ENCODE results near the gene PTPRN2. TPM values are rescaled to one million over a fixed set of nuclear protein-coding genes. Genes with fewer than 3 reads are reported as not detected.
"Not testable (repeated sequence)": the region's sequence is repeated elsewhere in the genome, so short reads cannot be mapped to it uniquely, and the experiment has no call there.

The PTPRN2 gene
- total RNA-seq, 2 experiments from 2014 or later: 4.7 to 4.8 TPM

GRCh38 chr7:158468181-158468580 lies 119.4 kb downstream of the PTPRN2 start:
- CTCF ChIA-PET: interaction anchor here (0.5 kb wide), 1 partner anchor 691 kb away, joined by 3 read pairs; no protein-coding TSS in a partner anchor

GRCh38 chr7:158467562-158467961 lies 120.1 kb downstream of the PTPRN2 start:
- Mint-ChIP-seq H3K9me3 (peaks cover 7% of the 10 kb centered on the region), H3K36me3 (ENCODE audit: low read depth) (no peaks in the 10 kb centered on the region)
- POLR2A ChIA-PET: no interaction called here

More at GRCh38 chr7:158468181-158468580, 119.4 kb downstream of the PTPRN2 start:
- Mint-ChIP-seq H3K27me3 (no peaks in the 10 kb centered on the region), H3K27ac (no peak overlapping the region), H3K36me3 (ENCODE audit: low read depth) (no peaks in the 10 kb centered on the region), H3K4me3 (no peak overlapping the region), H3K4me1 (no peaks in the 10 kb centered on the region), H3K9me3 (peaks cover 6% of the 10 kb centered on the region)
- DNase-seq: no peak
- POLR2A ChIA-PET: no interaction called here

GRCh38 chr7:158463317-158463716 lies 124.3 kb downstream of the PTPRN2 start:
- ChIA-PET POLR2A (no interaction called here), CTCF (no interaction called here)
- Mint-ChIP-seq H3K9me3 (peaks cover 7% of the 10 kb centered on the region), H3K4me3 (no peak overlapping the region), H3K4me1 (no peaks in the 10 kb centered on the region), H3K27me3 (no peaks in the 10 kb centered on the region), H3K27ac (no peak overlapping the region), H3K36me3 (ENCODE audit: low read depth) (no peaks in the 10 kb centered on the region)
- no peak for DNase-seq

More at GRCh38 chr7:158467562-158467961, 120.1 kb downstream of the PTPRN2 start:
- H3K27me3 Mint-ChIP-seq: no peaks in the 10 kb centered on the region
- no peaks in the 10 kb centered on the region for H3K4me1 Mint-ChIP-seq
- H3K27ac Mint-ChIP-seq: no peak overlapping the region
- H3K4me3 Mint-ChIP-seq: no peak overlapping the region
- CTCF ChIA-PET: no interaction called here
- no peak for DNase-seq

- ChIA-PET CTCF (no interaction called here), POLR2A (no interaction called here)
- Mint-ChIP-seq H3K4me3 (no peak overlapping the region), H3K27me3 (no peaks in the 10 kb centered on the region), H3K27ac (no peak overlapping the region), H3K9me3 (peaks cover 7% of the 10 kb centered on the region), H3K36me3 (ENCODE audit: low read depth) (no peaks in the 10 kb centered on the region), H3K4me1 (no peaks in the 10 kb centered on the region)
- DNase-seq: no peak
These were observed 125.8 kb downstream of the PTPRN2 start for GRCh38 chr7:158461824-158462223.

GRCh38 chr7:158460665-158461064 lies 127.0 kb downstream of the PTPRN2 start:
- POLR2A ChIA-PET: no interaction called here
- CTCF ChIA-PET: no interaction called here
- Mint-ChIP-seq H3K36me3 (ENCODE audit: low read depth) (no peaks in the 10 kb centered on the region), H3K27ac (no peak overlapping the region), H3K4me3 (no peak overlapping the region), H3K4me1 (no peaks in the 10 kb centered on the region), H3K9me3 (peaks cover 11% of the 10 kb centered on the region), H3K27me3 (no peaks in the 10 kb centered on the region)
- DNase-seq: no peak

- Mint-ChIP-seq H3K4me3 (no peak overlapping the region), H3K36me3 (ENCODE audit: low read depth) (no peaks in the 10 kb centered on the region), H3K27me3 (no peaks in the 10 kb centered on the region), H3K27ac (no peak overlapping the region), H3K9me3 (peaks cover 14% of the 10 kb centered on the region), H3K4me1 (no peaks in the 10 kb centered on the region)
- POLR2A ChIA-PET: no interaction called here
- no peak for DNase-seq
- CTCF ChIA-PET: no interaction called here
These were observed 128.8 kb downstream of the PTPRN2 start for GRCh38 chr7:158458716-158459282.

- DNase-seq: no peak
- Mint-ChIP-seq H3K27ac (no peak overlapping the region), H3K4me1 (no peaks in the 10 kb centered on the region), H3K36me3 (ENCODE audit: low read depth) (no peaks in the 10 kb centered on the region), H3K9me3 (peaks cover 10% of the 10 kb centered on the region), H3K27me3 (no peaks in the 10 kb centered on the region), H3K4me3 (no peak overlapping the region)
- POLR2A ChIA-PET: no interaction called here
- CTCF ChIA-PET: no interaction called here
These were observed 129.5 kb downstream of the PTPRN2 start for GRCh38 chr7:158458096-158458495.

GRCh38 chr7:158457586-158457985 lies 130.0 kb downstream of the PTPRN2 start:
- DNase-seq; CTCF ChIA-PET; H3K36me3 Mint-ChIP-seq (ENCODE audit: low read depth); H3K27me3 Mint-ChIP-seq; POLR2A ChIA-PET; H3K9me3 Mint-ChIP-seq; H3K27ac Mint-ChIP-seq; H3K4me3 Mint-ChIP-seq; H3K4me1 Mint-ChIP-seq: not testable (repeated sequence)

- Mint-ChIP-seq H3K4me1 (no peaks in the 10 kb centered on the region), H3K36me3 (ENCODE audit: low read depth) (no peaks in the 10 kb centered on the region), H3K4me3 (no peak overlapping the region), H3K9me3 (peaks cover 10% of the 10 kb centered on the region), H3K27me3 (no peaks in the 10 kb centered on the region), H3K27ac (no peak overlapping the region)
- ChIA-PET CTCF (no interaction called here), POLR2A (no interaction called here)
- no peak for DNase-seq
These were observed 133.0 kb downstream of the PTPRN2 start for GRCh38 chr7:158454631-158455030.

GRCh38 chr7:158453663-158454062 lies 134.0 kb downstream of the PTPRN2 start:
- CTCF ChIA-PET: no interaction called here

GRCh38 chr7:158452331-158452730 lies 135.3 kb downstream of the PTPRN2 start:
- H3K4me3 Mint-ChIP-seq: no peak overlapping the region
- H3K36me3 Mint-ChIP-seq (ENCODE audit: low read depth): no peaks in the 10 kb centered on the region

More at GRCh38 chr7:158453663-158454062, 134.0 kb downstream of the PTPRN2 start:
- peaks cover 10% of the 10 kb centered on the region for H3K9me3 Mint-ChIP-seq
- no peaks in the 10 kb centered on the region for H3K27me3 Mint-ChIP-seq
- POLR2A ChIA-PET: no interaction called here
- no peak overlapping the region for H3K27ac Mint-ChIP-seq
- H3K4me3 Mint-ChIP-seq: no peak overlapping the region
- no peaks in the 10 kb centered on the region for H3K4me1 Mint-ChIP-seq
- H3K36me3 Mint-ChIP-seq (ENCODE audit: low read depth): no peaks in the 10 kb centered on the region
- DNase-seq: no peak

GRCh38 chr7:158450476-158451124 lies 137.0 kb downstream of the PTPRN2 start:
- H3K9me3 Mint-ChIP-seq: peaks cover 5% of the 10 kb centered on the region
- ChIA-PET POLR2A (no interaction called here), CTCF (no interaction called here)
- no peaks in the 10 kb centered on the region for H3K27me3 Mint-ChIP-seq
- H3K4me1 Mint-ChIP-seq: no peaks in the 10 kb centered on the region
- no peak overlapping the region for H3K27ac Mint-ChIP-seq
- H3K36me3 Mint-ChIP-seq (ENCODE audit: low read depth): no peaks in the 10 kb centered on the region
- H3K4me3 Mint-ChIP-seq: no peak overlapping the region
- DNase-seq: no peak

More at GRCh38 chr7:158452331-158452730, 135.3 kb downstream of the PTPRN2 start:
- no peak for DNase-seq
- H3K9me3 Mint-ChIP-seq: peaks cover 10% of the 10 kb centered on the region
- ChIA-PET CTCF (no interaction called here), POLR2A (no interaction called here)
- H3K4me1 Mint-ChIP-seq: no peaks in the 10 kb centered on the region
- H3K27me3 Mint-ChIP-seq: no peaks in the 10 kb centered on the region
- no peak overlapping the region for H3K27ac Mint-ChIP-seq

GRCh38 chr7:158449942-158450341 lies 137.7 kb downstream of the PTPRN2 start:
- H3K27me3 Mint-ChIP-seq: no peaks in the 10 kb centered on the region
- ChIA-PET CTCF (no interaction called here), POLR2A (no interaction called here)
- no peaks in the 10 kb centered on the region for H3K4me1 Mint-ChIP-seq
- H3K36me3 Mint-ChIP-seq (ENCODE audit: low read depth): no peaks in the 10 kb centered on the region
- H3K27ac Mint-ChIP-seq: no peak overlapping the region
- H3K9me3 Mint-ChIP-seq: peaks cover 5% of the 10 kb centered on the region
- DNase-seq: no peak
- no peak overlapping the region for H3K4me3 Mint-ChIP-seq

GRCh38 chr7:158449266-158449665 lies 138.4 kb downstream of the PTPRN2 start:
- Mint-ChIP-seq H3K4me1 (no peaks in the 10 kb centered on the region), H3K36me3 (ENCODE audit: low read depth) (no peaks in the 10 kb centered on the region), H3K27me3 (no peaks in the 10 kb centered on the region), H3K27ac (no peak overlapping the region), H3K9me3 (no peaks in the 10 kb centered on the region), H3K4me3 (no peak overlapping the region)
- DNase-seq: no peak
- ChIA-PET POLR2A (no interaction called here), CTCF (no interaction called here)
